Epithelial cell of esophagus (primary cell): ENCODE data around the gene MKX.
A peak's percentile ranks its signal among the peaks of the same experiment; 100 is the strongest.
"Not testable (repeated sequence)": the region's sequence is repeated elsewhere in the genome, so short reads cannot be mapped to it uniquely, and the experiment has no call there.

Source experiments
- DNase-seq: peaks from one replicate; pipeline ENCODE4 v3.0.0; 2010; ENCODE audit warnings: low read depth
- H3K4me3 ChIP-seq: 2 replicates; pipeline ENCODE4 v1.5.1; 2011; ENCODE audit warnings: mild to moderate bottlenecking, low read length, control low read depth
- CTCF ChIP-seq: IDR thresholded peaks from 2 replicates; pipeline ENCODE4 v1.5.1; 2011; ENCODE audit warnings: low read depth, mild to moderate bottlenecking, low read length, control low read depth, inconsistent platforms; ENCODE audit not compliant: insufficient read depth; ENCODE audit errors: missing control alignments

MKX gene

GRCh38 chr10:27685681-27686080, 59.9 kb downstream of the MKX start:
- TF ChIP-seq CTCF = no peak
- no peak for DNase-seq
- H3K4me3 ChIP-seq = no peak overlapping the region

GRCh38 chr10:27683226-27683625, 62.4 kb downstream of the MKX start:
- H3K4me3 ChIP-seq = no peak overlapping the region
- DNase-seq = no peak

GRCh38 chr10:27681795-27682194, 63.8 kb downstream of the MKX start:
- H3K4me3 ChIP-seq, DNase-seq: not testable (repeated sequence)

More at GRCh38 chr10:27683226-27683625, 62.4 kb downstream of the MKX start:
- TF ChIP-seq CTCF = no peak

GRCh38 chr10:27680691-27681605, 64.7 kb downstream of the MKX start:
- no peak for DNase-seq
- TF ChIP-seq CTCF = no peak
- H3K4me3 ChIP-seq = no peak overlapping the region

- H3K4me3 ChIP-seq = no peak overlapping the region
- no peak for TF ChIP-seq CTCF
- peak; percentile 68 for DNase-seq
Measured at GRCh38 chr10:27680006-27680557, 65.5 kb downstream of the MKX start.

- no peak for TF ChIP-seq CTCF
- H3K4me3 ChIP-seq = no peak overlapping the region
- no peak for DNase-seq
Measured at GRCh38 chr10:27679369-27679912, 66.2 kb downstream of the MKX start.

GRCh38 chr10:27678166-27678565, 67.5 kb downstream of the MKX start:
- TF ChIP-seq CTCF = no peak
- no peak overlapping the region for H3K4me3 ChIP-seq
- no peak for DNase-seq
